K562 (cell line): ENCODE data around the gene FAXC.

ENCODE experiments used
- ARNT ChIP-seq, 2 experiments: fragments of 450-650 bp; IDR thresholded peaks; 2 replicates each; pipeline ENCODE4 v1.6.1; 2016; ENCODE audit warnings: mild to moderate bottlenecking in 1 of 2
- KHSRP ChIP-seq: fragments of 450-650 bp; IDR thresholded peaks from 2 replicates; pipeline ENCODE4 v1.6.1; 2017
- POLR2A ChIP-seq: fragments of 450-650 bp; conservative IDR thresholded peaks from 2 replicates; pipeline ENCODE4 v1.6.1; 2016
- TCF3 ChIP-seq: sonication (generic); formaldehyde crosslinking; IDR thresholded peaks from 2 replicates; pipeline ENCODE4 v1.4.0; 2020; ENCODE audit warnings: mild to moderate bottlenecking, missing genetic modification reagents
- UBTF ChIP-seq, 2 experiments: IDR thresholded peaks; 2 replicates each; pipeline ENCODE4 v1.6.1; 2012; ENCODE audit warnings: improper control_type of control experiment in 2 of 2, low read depth in 2 of 2, low read length in 2 of 2, borderline replicate concordance in 1 of 2
- TF ChIP-seq, protein P1 (sequence below), 3 experiments: IDR thresholded peaks in 2 of 3; conservative IDR thresholded peaks in 1 of 3; 2 replicates each; pipeline ENCODE4 v1.5.1; 2011 to 2012; ENCODE audit warnings: low read length in 3 of 3, mild to moderate bottlenecking in 3 of 3, control low read depth in 2 of 3, improper control_type of control experiment in 1 of 3, inconsistent platforms in 1 of 3, low read depth in 1 of 3, mixed read lengths in 1 of 3, moderate library complexity in 1 of 3; ENCODE audit not compliant: insufficient read depth in 2 of 3

DNA sequence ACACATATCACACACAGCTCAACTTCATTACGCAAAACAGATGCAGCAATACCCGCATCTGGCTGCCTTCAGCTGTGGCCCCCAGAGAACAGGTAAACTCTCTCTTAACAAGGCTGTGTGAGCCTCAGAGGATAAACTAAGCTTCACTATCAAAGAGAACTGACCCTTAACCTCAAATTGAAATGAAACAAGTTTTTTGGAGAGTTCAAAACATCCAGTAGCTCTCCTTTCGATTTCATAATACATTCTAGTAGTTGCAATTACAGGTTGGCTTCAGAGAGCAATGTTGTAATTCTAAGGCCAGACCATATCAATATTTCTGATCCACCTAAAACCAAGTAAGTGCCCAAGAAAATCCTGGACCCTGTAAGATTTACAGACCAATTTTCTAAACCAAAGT, 113.5 kb downstream of the FAXC start:
- TF ChIP-seq, protein P1, sequence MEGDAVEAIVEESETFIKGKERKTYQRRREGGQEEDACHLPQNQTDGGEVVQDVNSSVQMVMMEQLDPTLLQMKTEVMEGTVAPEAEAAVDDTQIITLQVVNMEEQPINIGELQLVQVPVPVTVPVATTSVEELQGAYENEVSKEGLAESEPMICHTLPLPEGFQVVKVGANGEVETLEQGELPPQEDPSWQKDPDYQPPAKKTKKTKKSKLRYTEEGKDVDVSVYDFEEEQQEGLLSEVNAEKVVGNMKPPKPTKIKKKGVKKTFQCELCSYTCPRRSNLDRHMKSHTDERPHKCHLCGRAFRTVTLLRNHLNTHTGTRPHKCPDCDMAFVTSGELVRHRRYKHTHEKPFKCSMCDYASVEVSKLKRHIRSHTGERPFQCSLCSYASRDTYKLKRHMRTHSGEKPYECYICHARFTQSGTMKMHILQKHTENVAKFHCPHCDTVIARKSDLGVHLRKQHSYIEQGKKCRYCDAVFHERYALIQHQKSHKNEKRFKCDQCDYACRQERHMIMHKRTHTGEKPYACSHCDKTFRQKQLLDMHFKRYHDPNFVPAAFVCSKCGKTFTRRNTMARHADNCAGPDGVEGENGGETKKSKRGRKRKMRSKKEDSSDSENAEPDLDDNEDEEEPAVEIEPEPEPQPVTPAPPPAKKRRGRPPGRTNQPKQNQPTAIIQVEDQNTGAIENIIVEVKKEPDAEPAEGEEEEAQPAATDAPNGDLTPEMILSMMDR (IDR thresholded peaks at IDR 0.05 in 2 of 3, conservative IDR thresholded peaks at IDR 0.05 in 1 of 3; ENCODE audit: insufficient read depth in 2 of 3, low read depth in 1 of 3, low read length in 3 of 3) = no peak
- TF ChIP-seq POLR2A (no peak), ARNT (IDR thresholded peaks at IDR 0.05) (no peak), KHSRP (no peak), TCF3 (CRISPR knock-in tag) (no peak), UBTF (IDR thresholded peaks at IDR 0.05; ENCODE audit: borderline replicate concordance in 1 of 2, low read depth in 2 of 2, low read length in 2 of 2) (no peak)
